SJSA1 (cell line): ENCODE results near the gene LIN7A. TPM values are rescaled to one million over a fixed set of nuclear protein-coding genes. Genes with fewer than 3 reads are reported as not detected.

Experiments used
- DNase-seq, 2 experiments: peaks; one replicate each; pipeline ENCODE4 v3.0.0-alpha.2; 2015 to 2020; ENCODE audit warnings: low spot score in 2 of 2, low read depth in 1 of 2
- H3K27ac ChIP-seq: fragments of 250-450 bp; sonication (Bioruptor Pico); 2 replicates; pipeline ENCODE4 v1.5.1; 2020; ENCODE audit warnings: mild to moderate bottlenecking, moderate library complexity
- H3K27me3 ChIP-seq: fragments of 250-450 bp; sonication (Bioruptor Pico); replicated peaks from 2 replicates; pipeline ENCODE4 v1.5.1; 2020; ENCODE audit warnings: mild to moderate bottlenecking, moderate library complexity
- H3K36me3 ChIP-seq: fragments of 250-450 bp; sonication (Bioruptor Pico); 2 replicates; pipeline ENCODE4 v1.5.1; 2020; ENCODE audit warnings: mild to moderate bottlenecking
- H3K4me1 ChIP-seq: fragments of 250-450 bp; sonication (Bioruptor Pico); replicated peaks from 2 replicates; pipeline ENCODE4 v1.6.1; 2021; ENCODE audit warnings: mild to moderate bottlenecking
- H3K4me3 ChIP-seq: fragments of 250-450 bp; sonication (Bioruptor Pico); 2 replicates; pipeline ENCODE4 v1.5.1; 2020; ENCODE audit warnings: mild to moderate bottlenecking
- H3K9me3 ChIP-seq: fragments of 250-450 bp; sonication (Bioruptor Pico); replicated peaks from 2 replicates; pipeline ENCODE4 v1.5.1; 2020; ENCODE audit warnings: mild to moderate bottlenecking
- total RNA-seq: library from RNA; depleted of rRNA; stranded (reverse); fragments of >200 nt; shearing (Covaris generic); gene quantifications from 2 replicates; pipeline ENCODE4 v1.2.3, GENCODE V29; 2014

The LIN7A gene
- total RNA-seq, 1 experiment from 2014 or later, result 2.4 TPM

DNA sequence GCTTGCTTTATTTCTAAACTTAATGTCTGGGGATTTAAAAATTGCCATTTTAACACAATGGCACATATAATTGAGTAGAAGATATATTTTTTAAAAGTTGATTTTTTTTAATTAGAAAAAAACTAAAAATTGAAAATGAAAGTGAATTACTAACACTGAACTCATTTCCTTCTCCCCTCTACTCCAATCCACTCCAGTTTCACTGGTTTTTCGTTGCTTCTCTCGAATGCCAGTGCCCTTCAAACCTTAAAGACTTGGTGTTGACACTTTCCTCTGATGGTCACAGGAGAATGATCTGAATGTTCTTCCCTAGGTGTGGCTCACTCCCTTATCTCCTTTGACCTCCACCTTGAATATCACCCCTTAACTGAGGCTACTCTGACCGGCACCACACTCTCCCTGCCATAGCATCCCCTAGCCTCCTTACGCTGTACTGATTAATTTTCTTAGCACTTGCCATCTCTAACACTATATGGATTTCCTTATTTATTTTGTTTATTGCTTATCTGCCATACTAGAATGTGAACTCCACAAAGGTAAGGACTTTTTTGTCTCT is 107.1 kb downstream of the LIN7A start:
- Histone ChIP-seq H3K9me3 (no peaks in the 10 kb centered on the region; the same call in 1 of the 2 replicates), H3K4me1 (no peaks in the 10 kb centered on the region), H3K4me3 (no peak overlapping the region), H3K27me3 (no peaks in the 10 kb centered on the region), H3K27ac (no peak overlapping the region), H3K36me3 (no peaks in the 10 kb centered on the region)
- DNase-seq, result no peak

DNA sequence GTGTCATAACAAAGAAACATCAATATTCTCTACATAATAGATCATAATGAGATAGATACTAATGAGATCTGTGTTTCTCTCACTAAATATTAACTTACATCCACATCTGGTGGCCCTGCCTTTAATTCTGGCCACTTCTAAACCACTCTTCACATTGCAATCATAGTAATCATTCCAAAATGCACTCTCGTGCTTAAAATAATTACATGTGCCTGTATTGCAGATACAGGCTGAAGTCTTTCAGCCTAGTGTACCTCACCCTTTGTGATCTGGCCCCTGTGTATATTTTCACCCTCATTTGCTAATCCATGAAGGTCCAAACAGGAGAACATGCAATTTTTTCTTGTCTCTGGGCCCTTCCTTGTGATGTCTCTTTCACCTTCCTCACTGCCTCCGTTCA is 108.0 kb downstream of the LIN7A start:
- no peak for DNase-seq

DNA sequence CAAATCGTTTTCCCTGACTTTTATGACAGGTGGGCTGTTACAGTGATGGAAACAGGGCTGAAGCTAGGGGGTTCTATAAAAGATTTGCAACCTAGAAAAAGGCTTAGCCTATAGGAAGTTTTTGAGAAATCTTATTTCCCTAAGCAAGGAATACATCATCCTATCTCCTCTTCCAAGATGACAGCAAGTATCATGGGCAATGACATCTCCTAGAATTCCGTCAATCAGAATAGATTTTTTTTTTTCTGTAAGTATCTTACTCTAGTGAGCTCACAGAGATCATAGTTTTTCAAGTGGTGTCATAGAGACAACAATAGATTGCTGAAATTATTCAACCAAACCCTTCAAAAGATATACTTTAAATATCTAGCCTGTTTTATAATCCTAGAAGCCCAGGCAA is 112.2 kb downstream of the LIN7A start:
- Histone ChIP-seq H3K27ac (no peak overlapping the region), H3K27me3 (no peaks in the 10 kb centered on the region), H3K4me3 (no peak overlapping the region), H3K9me3 (no peaks in the 10 kb centered on the region), H3K36me3 (no peaks in the 10 kb centered on the region), H3K4me1 (no peaks in the 10 kb centered on the region)
- no peak for DNase-seq

More for the DNA sequence above, 108.0 kb downstream of the LIN7A start:
- no peak overlapping the region for H3K4me3 ChIP-seq
- no peaks in the 10 kb centered on the region for H3K4me1 ChIP-seq
- H3K27me3 ChIP-seq, result no peaks in the 10 kb centered on the region
- H3K27ac ChIP-seq, result no peak overlapping the region
- H3K9me3 ChIP-seq, result no peaks in the 10 kb centered on the region; the same call in 1 of the 2 replicates
- H3K36me3 ChIP-seq, result no peaks in the 10 kb centered on the region

GRCh38 chr12:80823393-80823792 is 114.3 kb downstream of the LIN7A start:
- no peaks in the 10 kb centered on the region for H3K36me3 ChIP-seq
- no peak for DNase-seq
- H3K4me1 ChIP-seq, result no peaks in the 10 kb centered on the region

DNA sequence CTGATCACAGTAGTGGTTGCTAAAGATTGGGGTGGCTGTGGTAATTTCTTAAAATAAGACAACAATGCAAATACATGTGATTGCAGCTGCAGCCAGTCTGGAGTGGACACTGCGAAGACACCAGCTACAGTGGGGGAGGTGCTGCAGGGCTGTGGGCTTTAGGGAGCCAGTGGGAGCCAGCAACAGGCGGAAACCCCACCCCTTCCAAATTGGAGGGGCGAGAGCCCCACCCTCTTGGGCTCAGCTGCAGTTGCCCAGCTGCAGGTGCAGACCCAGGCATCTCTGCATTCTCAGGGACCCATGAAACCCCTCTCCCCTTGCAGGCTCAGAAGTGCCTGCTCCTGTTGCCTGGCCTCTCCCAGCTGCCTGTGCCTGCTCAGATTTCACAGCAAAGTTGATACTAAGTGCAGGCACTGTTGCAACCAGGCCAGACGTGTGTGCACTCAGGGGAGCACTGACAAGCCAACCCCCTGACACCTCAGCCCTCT is 116.2 kb downstream of the LIN7A start:
- Histone ChIP-seq H3K27ac (no peak overlapping the region), H3K9me3 (no peaks in the 10 kb centered on the region), H3K36me3 (no peaks in the 10 kb centered on the region), H3K4me1 (no peaks in the 10 kb centered on the region), H3K27me3 (no peaks in the 10 kb centered on the region), H3K4me3 (no peak overlapping the region)
- no peak for DNase-seq

More at GRCh38 chr12:80823393-80823792, 114.3 kb downstream of the LIN7A start:
- H3K27me3 ChIP-seq, result no peaks in the 10 kb centered on the region
- H3K27ac ChIP-seq, result no peak overlapping the region
- no peaks in the 10 kb centered on the region for H3K9me3 ChIP-seq
- H3K4me3 ChIP-seq, result no peak overlapping the region

GRCh38 chr12:80818878-80819277 is 118.9 kb downstream of the LIN7A start:
- no peak overlapping the region for H3K4me3 ChIP-seq
- DNase-seq, result no peak
- no peak overlapping the region for H3K27ac ChIP-seq
- no peaks in the 10 kb centered on the region for H3K36me3 ChIP-seq
- H3K4me1 ChIP-seq, result no peaks in the 10 kb centered on the region
- no peaks in the 10 kb centered on the region for H3K27me3 ChIP-seq
- no peaks in the 10 kb centered on the region for H3K9me3 ChIP-seq

DNA sequence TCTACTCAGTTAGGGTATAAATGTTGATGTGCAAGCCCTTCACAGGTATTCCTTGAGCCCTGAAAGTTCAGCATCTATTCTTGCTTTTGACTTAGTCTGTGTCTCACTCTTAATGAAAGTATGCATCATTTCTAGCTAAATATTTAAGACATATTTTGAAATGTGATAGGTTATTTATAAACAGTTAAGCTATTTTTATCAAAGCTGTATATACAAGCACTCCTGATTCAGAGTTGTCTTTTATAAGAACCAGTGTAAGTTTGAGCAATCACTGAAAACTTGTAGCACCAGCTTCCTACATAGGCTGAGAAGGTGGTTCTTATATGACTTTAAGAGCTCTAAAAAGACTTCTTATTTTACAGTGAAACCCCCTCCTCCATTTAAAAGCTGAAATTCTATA is 122.4 kb downstream of the LIN7A start:
- Histone ChIP-seq H3K27me3 (no peaks in the 10 kb centered on the region), H3K36me3 (no peaks in the 10 kb centered on the region), H3K27ac (no peak overlapping the region), H3K4me3 (no peak overlapping the region), H3K4me1 (no peaks in the 10 kb centered on the region), H3K9me3 (no peaks in the 10 kb centered on the region)
- DNase-seq, result no peak

- no peaks in the 10 kb centered on the region for H3K9me3 ChIP-seq
- no peaks in the 10 kb centered on the region for H3K27me3 ChIP-seq
- H3K36me3 ChIP-seq, result no peaks in the 10 kb centered on the region
- H3K4me1 ChIP-seq, result no peaks in the 10 kb centered on the region
- DNase-seq, result no peak
- H3K4me3 ChIP-seq, result no peak overlapping the region
- no peak overlapping the region for H3K27ac ChIP-seq
These were observed 123.3 kb downstream of the LIN7A start for GRCh38 chr12:80814453-80814852.

- Histone ChIP-seq H3K27ac (no peak overlapping the region), H3K36me3 (no peaks in the 10 kb centered on the region), H3K4me3 (no peak overlapping the region), H3K27me3 (no peaks in the 10 kb centered on the region), H3K9me3 (no peaks in the 10 kb centered on the region), H3K4me1 (no peaks in the 10 kb centered on the region)
- no peak for DNase-seq
These were observed 123.9 kb downstream of the LIN7A start for GRCh38 chr12:80813820-80814219.

- no peaks in the 10 kb centered on the region for H3K36me3 ChIP-seq
These were observed 125.6 kb downstream of the LIN7A start for GRCh38 chr12:80811957-80812708.

DNA sequence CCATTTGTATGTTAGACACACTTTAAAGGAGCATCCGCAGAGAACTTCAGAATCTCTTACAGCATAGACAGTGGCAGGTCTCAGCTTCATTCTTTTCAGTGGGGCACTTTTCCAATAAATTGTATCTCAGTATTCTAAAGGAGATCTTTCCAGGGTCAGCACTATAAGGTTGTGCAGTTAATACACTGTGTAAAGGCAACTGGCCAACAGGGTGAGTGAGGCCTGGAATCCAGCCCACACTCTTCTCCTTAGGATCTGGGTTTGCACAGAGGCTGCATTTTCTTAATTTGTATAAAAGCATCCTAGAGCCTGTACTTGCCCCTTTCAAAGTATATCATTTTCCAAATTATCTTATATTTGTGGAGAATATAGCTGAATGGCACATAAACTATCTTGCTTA is 126.9 kb downstream of the LIN7A start:
- no peaks in the 10 kb centered on the region for H3K9me3 ChIP-seq
- no peaks in the 10 kb centered on the region for H3K27me3 ChIP-seq
- DNase-seq, result no peak
- no peaks in the 10 kb centered on the region for H3K4me1 ChIP-seq
- H3K4me3 ChIP-seq, result no peak overlapping the region
- no peak overlapping the region for H3K27ac ChIP-seq
- H3K36me3 ChIP-seq, result no peaks in the 10 kb centered on the region

More at GRCh38 chr12:80811957-80812708, 125.6 kb downstream of the LIN7A start:
- Histone ChIP-seq H3K4me1 (no peaks in the 10 kb centered on the region), H3K27ac (no peak overlapping the region), H3K4me3 (no peak overlapping the region), H3K27me3 (no peaks in the 10 kb centered on the region), H3K9me3 (no peaks in the 10 kb centered on the region)
- no peak for DNase-seq

DNA sequence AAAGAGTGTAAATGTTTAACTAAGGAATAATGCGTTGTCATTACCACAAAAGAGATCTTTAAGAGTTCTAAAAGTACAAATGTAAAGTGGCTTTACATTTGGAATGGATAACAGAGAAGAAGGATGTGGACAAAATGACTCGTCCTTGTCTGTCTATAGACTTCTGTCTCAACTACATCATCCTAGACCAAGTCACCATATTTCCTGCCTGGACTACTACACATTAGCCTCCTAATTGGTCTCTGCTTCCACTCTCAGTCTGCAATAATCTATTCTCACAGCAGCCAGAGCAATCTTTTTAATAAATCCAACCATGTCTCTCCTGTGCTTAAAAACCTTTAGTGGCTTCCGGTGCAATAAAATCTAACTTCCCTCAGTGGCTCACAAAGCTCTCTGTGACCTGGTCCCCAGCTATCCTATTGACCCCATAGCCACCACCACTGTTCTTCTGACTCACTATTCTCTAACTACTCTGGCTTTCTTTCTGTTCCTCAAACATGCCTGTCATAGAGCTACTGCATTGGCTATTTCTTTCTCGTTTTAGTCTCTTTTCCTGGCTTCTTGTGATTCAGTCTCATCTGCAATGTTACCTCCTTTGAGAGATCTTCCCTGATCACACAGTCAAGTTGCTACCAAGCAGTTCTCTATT is 130.0 kb downstream of the LIN7A start:
- Histone ChIP-seq H3K4me3 (no peak overlapping the region), H3K27me3 (no peaks in the 10 kb centered on the region), H3K9me3 (no peaks in the 10 kb centered on the region), H3K4me1 (no peaks in the 10 kb centered on the region), H3K27ac (no peak overlapping the region), H3K36me3 (no peaks in the 10 kb centered on the region)
- DNase-seq, result no peak

- no peaks in the 10 kb centered on the region for H3K27me3 ChIP-seq
- no peak for DNase-seq
- H3K4me1 ChIP-seq, result no peaks in the 10 kb centered on the region
- H3K9me3 ChIP-seq, result no peaks in the 10 kb centered on the region
- no peaks in the 10 kb centered on the region for H3K36me3 ChIP-seq
- H3K27ac ChIP-seq, result no peak overlapping the region
- no peak overlapping the region for H3K4me3 ChIP-seq
These were observed 132.6 kb downstream of the LIN7A start for GRCh38 chr12:80805106-80805505.
